M059J (cell line): ENCODE measurements around the gene SPATA46. TPM values are rescaled to one million over a fixed set of nuclear protein-coding genes. Genes with fewer than 3 reads are reported as not detected.
"Not testable (repeated sequence)": the region's sequence is repeated elsewhere in the genome, so short reads cannot be mapped to it uniquely, and the experiment has no call there.

Source experiments
- DNase-seq: peaks from one replicate; pipeline ENCODE4 v3.0.0-alpha.2; 2012; ENCODE audit warnings: low read depth
- total RNA-seq: library from RNA; depleted of rRNA; stranded (reverse); fragments of >200 nt; shearing (Covaris generic); gene quantifications from 2 replicates; pipeline ENCODE4 v1.2.3, GENCODE V29; 2014

SPATA46 gene
- total RNA-seq, 1 experiment from 2014 or later: not detected

DNA sequence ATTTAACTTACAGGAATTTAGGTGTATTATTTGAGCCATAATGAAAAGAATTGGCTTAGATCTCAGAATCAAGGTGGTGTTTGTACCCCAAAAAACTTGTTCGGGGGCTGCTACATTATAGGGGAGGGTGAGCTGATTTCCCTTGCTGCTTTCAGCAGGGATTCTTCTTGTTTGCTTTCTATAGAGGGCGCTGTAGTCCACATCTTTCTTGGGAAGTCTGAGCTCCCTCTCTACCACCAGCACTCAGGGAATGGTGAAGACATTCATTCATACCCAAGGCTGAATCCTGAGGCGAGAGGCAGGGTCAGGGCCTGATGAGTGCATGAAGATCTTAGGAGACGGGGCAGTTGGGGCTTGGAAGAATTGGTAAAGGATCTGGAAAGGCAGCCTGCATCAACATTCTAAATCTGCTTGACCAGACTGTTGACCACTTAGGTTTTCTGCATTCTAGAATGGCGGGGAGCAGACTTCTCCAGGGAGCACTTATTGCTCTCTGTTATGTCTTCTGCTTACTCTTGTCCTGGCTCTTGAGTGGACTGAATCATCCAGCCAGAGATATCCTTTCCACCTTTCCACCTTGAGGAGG, 18.9 kb downstream of the SPATA46 start:
- peak; percentile 58 for DNase-seq

DNA sequence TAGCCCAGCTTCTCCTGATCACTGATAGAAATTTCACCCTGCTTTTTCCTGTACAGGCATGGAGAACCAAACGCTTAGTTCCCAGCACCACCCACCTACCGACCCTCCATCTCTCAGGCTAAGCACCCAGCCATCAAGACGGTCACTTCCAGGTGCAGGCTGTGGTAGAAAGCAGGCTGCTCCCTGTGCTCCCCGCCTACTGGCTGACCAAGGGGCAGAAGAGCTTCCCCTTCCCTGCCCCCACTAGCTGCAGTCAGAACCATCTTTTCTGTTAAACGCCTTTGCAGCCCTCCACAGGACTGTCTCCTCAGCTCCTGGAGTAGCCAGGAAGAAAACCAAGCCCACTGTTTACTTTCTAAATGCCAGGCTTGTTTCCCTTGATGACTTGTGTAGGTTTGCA, 23.0 kb downstream of the SPATA46 start:
- DNase-seq: no peak

DNA sequence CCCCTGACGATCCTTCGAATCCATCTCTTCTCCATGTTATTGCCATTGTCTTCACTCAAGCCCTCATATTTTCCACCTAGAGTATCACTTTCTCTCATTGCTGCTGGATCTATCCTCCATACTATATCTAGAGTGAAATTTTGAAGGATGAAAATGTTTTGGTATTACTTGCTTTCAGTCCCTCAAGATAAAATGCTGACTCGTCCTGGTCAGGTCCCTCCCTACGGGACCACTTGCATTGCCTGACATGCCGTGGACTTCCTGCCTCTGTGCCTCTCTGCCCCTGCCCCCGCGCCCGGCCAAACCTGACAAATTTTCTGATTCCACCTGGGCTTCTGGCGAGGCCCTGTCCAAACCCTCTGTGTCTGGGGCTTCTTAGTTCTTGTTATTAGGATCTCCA, 23.6 kb downstream of the SPATA46 start:
- no peak for DNase-seq

DNA sequence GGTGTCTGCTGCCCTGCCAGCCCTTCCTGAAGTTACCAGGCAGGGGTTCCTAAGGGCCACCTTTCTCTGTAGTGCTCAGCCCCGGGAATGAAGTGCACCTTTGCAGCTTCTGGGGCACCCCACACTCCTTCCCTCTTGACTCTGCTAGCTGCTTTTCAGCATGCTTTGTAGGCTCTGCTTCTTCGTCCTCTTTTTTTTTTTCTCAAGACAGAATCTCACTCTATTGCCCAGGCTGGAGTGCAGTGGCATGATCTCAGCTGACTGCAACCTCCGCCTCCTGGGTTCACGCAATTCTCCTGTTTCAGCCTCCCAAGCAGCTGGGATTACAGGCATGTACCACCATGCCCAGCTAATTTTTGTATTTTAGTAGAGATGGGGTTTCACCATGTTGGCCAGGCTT, 24.8 kb downstream of the SPATA46 start:
- not testable (repeated sequence) for DNase-seq

DNA sequence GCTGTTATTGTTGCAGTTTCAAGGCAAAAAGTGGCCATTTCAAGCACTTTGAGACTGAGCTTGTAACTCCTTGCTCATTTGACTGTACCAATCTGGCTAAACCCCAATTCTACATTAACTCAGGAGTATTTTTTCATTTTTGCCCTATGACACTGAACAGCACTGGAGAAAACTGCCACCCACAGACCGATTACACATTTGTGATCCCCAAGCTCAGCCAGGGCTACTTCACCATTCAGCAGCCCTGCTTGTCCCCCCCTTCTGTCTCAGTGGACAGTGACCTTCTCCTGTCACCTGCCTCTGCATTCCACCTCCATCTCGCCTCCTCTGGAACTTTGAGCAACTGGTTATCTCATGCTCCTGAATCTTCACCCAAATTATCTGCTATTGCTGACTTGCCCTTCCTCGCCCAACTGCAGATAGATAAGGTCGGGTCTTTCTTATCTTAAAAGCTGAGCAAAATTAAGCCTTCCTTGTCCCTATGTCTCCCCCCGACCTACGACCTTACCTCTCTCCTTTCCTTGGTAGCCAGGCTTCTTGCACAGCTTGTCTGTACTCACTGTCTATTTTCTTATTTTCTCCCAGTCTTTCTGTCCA, 25.3 kb downstream of the SPATA46 start:
- DNase-seq: no peak

DNA sequence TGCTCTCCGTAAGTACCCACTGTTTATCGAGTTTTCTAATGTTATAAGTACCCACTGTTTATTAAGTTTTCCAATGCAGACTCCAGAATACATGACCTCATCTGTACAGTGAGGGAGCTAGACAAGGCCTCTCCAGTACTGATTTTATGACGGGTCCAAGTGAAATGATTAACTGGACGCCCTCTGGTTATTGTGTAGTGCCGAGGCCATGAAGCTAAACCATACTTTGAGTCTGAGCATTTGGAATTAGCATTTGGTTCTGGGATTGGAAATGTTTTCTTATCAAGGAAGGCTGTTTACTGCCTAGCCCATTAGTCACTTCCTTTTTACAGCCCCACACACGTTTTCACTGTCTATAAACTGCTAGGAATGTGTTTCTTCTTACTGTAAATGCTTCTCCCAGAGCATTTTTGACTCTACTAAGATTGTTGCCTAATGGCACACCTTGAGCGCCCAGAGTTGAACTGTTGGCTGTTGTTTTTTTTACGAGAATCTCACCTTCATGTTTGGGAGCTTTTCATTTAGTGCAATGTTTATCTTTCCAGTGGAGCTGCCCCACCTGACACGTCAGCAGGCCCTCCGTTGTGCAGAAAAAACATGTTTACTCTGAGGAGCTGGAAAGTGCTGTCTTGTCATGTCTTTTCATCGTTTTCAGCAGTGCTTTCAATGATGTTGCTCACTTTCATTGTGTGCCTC, 26.9 kb downstream of the SPATA46 start:
- DNase-seq: peak; percentile 94

DNA sequence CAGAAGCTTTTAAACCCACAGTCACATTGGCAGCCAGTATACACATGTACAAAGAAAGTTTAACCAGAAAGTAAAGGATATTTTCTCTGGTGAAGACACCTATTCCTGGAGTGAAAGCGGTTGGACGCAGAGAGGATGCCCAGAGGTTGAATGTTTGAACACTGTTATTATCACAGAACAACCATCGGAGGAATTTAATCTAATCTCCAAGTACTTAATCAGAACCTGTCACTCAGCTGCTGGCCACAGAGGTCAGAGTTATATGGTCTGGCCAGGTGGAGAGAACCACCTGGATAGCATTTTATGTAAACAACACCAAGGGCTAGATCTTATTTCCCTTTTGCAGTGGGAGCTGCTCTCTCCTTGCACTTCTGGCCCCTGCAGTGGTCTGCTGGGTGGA, 29.4 kb downstream of the SPATA46 start:
- no peak for DNase-seq

DNA sequence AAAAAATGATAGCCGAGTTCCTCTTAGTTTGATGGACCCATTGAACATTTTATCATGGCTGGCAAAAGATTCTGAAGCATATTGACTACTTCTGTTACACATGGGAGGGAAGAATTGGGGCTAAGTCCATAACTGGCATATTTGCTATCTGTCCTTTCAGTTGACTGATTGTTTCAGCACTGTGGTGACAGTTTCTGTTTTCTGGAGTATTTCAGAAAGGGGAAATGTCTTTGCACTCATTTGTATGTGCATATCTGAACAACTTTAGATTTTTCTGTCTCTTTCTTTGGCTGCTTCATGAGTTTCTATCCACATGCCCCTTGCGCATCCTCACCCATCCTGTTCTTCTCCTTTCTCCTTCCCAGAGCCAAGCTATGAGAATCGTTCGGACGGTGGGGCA, 33.2 kb downstream of the SPATA46 start:
- no peak for DNase-seq

DNA sequence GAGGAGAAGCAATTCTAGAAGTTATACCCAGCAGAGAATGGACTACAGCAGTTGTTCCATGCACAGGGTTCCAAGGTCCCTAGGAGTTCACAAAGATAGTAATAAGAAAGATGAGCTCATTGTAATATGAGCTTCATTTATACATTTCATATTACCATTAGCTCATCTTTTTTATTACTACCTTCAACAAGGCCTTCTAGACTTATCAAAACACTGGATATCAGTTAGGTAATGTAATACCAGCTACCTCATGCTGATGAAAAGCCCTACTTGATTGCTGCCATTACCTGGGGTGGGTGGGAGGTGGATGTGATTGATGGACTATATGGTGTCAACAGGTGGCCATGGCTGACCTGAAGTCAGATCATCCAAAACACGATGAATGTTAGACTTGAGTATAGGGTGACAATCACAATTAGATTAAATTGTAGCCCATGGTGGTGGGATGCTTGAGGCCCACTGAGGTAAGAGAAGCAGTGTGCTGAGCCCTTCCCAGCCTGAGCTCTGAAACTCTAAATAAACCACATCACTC, 34.1 kb downstream of the SPATA46 start:
- DNase-seq: no peak

DNA sequence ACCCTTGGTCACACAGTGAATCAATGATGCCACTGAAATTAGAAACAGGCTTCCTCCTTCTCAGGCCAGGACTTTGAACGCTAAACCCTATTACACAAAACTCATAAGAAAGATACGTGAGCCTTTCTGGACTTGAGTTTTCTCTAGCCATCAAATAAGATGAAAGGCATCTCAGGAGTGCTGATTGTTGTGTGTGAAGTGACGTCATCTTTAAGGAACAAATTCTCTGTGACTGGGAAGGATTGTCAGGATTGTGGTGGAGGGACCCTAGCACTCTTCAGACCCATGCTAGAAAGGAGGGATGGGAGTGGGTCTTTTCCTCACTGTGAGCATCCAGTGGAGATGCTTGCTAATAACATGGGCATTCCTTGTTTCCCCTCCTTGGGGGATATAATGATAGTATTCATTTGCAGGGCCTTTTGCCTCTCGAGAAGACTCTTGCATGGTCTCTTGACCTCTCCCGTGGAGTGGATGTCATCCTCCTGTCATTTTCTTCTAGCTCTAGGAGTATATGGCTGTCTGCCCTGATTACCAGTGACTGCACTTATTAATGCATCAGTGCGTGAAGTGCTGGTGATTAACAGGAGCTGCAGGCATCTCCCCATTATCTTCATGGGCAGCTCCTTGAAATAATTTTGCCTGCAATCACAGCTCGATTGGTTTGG, 39.9 kb downstream of the SPATA46 start:
- no peak for DNase-seq

DNA sequence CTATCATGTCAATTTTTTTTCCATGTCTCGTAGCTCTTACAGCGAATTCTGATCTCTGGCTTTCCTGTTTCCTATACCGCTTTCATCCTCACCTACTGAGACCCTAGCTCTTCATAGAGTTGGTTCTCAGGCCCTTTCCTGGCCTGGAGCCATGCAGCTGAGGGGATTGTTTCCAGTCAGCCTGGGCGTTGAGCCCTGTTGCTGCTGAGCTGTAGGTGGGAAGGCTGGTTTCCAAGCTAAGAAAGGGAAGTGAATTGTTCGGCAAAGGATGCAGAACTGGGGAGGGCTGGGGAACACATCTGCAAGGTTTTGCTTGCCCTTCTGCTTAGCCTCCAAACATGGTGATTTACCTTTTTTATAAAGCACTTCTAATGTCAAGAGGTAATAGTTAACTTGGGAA, 41.5 kb downstream of the SPATA46 start:
- no peak for DNase-seq

DNA sequence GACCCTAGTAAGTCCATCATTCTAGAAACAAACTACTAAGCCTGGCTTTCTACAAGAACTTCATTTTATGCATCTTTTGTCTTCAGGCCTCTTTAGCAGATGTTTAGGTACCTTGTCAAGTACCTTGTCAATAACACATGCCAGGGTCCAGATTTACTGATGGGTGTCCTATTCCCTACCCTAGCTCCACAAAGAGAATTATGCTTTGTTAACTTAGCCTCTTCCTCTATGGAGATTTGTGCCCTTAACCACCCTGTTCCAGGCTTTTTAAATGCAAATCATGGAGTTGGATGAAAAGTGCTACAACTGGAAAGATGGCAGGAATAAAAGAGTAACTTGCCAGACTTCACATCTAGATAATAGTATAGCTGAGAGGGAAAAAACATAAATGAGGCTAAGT, 42.7 kb downstream of the SPATA46 start:
- no peak for DNase-seq

DNA sequence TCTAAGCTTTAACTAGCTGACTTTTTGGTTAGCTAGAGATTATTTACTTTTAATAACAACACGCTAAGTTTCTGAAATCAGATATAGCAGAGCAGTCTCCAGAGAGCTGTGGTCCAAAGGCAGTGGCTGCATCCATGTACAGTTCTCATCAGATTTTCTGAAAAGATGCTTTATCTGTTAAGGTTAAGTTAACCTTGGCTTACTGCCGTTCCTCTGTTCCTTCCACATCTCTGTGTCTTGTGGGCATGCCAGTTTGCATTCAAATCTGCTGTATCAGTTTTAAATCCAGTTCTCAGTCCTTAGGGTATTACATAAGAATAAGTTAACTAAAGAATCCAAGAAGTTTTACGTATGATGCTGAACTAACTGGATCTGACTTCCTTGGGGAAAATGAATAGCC, 46.8 kb downstream of the SPATA46 start:
- no peak for DNase-seq

DNA sequence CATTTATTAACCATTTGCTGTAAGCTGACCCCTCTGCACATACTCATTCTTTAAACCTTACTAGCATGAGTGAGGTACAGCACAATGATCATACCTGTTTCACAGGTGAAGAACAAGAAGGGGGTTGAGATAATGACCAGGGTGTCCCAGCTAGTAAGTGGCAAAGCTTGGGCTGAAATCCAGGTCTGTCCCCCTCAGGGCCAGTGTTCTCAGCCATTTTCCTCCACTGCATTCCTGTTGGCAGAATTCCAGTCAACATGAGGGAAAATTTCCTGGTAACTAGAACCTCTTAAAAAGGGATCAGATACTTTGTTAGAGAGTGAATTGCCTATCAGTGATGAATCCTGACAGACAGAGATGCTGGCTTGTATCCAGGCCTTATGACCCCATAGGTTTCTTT, 48.1 kb downstream of the SPATA46 start:
- DNase-seq: peak; percentile 7

DNA sequence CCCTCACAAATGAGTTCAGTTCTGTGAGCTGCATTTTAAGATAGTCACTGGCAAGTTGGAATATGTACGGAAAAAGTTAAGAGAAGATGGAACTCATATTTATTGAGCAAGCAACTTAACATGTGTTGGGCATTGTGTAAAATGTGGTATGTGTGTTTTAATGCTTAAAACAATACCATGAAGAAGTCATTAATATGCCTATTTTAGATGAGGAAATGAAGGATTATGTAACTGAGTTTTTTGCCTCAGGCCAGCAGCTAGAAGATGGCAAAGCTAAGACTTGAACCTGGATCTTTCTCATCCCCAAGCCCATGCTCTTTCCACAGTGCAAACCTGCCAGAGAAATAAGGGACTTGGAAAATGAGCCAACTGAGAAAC, 48.9 kb downstream of the SPATA46 start:
- no peak for DNase-seq

DNA sequence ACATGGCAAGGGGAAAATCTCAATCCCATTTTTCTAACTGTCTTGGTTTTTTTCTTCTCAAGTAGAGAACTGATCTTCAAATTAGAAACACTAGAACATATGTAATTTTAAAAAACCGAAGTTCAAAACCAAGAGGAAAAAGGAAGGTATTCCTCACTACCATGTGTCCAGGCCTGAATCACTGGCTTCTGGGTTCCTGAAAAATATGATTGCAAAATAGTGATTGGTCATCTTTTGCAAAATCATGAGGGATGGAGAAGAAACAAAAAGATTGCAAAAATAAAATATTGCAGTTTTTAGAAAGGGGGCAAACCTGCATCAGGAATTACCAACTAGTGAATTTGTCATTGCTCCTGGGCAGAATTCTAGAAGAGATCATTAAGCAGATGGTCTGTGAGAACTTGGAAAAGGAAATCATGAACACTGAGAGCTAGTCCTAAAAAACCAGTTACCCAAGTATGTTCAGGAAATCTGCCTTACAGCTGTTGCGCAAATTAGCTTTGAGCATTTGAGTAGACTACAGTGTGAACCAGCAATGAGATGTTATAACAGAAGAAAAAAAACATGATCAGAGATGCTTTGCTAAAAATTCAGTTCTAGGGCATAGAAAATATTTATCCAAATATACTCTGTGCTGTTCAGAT, 49.4 kb downstream of the SPATA46 start:
- DNase-seq: no peak

DNA sequence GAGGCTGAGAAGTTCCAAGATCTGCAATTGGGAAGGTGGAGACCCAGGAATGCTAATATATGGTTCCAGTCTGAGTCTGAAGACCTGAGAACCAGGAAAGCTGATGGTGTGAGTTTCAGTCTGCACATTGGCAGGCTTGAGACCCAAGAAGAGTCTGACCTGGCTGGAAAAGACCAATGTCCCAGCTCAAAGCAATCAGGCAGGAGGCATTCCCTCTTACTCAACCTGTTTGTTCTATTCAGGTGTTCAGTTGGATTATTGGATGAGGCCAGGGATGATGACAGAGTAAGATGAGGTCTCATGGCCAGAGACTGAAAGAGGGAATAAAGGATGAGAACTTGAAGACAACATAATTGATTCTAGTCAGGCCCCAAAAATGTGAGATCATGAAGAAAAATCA, 50.1 kb downstream of the SPATA46 start:
- no peak for DNase-seq

DNA sequence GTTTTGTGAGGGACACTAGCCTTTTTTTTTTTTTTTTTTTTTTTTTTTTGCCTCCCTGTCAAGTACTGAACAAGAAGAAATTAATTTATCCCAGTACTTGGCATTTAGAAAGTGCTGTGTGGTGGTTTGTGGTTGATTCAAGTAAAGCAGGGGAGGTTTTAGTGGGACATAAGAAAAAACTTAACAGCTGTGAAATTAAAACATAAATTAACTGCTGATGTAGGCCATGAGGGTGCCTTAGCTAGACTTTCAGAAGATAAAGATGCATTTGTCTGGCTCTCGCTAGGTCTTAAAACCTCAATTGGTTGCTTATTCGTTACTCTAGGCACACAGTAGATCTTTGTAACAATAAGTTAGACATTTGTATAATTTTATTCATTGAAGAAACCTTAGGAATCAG, 52.3 kb downstream of the SPATA46 start:
- DNase-seq: no peak
